NCI-H2196 (cell line): ENCODE measurements around the gene FUCA2.
"Not testable (repeated sequence)": the region's sequence is repeated elsewhere in the genome, so short reads cannot be mapped to it uniquely, and the experiment has no call there.

ENCODE experiments used
- DNase-seq: peaks from one replicate; lab custom pipeline; 2025; ENCODE audit not compliant: unreplicated experiment; lab: John Stamatoyannopoulos, UW

Gene FUCA2

GRCh38 chr6:143536461-143536865 lies 24.9 kb upstream of the FUCA2 start:
- peak; percentile 11 for DNase-seq

GRCh38 chr6:143535189-143535614 lies 23.7 kb upstream of the FUCA2 start:
- DNase-seq: no peak

GRCh38 chr6:143531720-143532499 lies 20.4 kb upstream of the FUCA2 start:
- DNase-seq: no peak

DNA sequence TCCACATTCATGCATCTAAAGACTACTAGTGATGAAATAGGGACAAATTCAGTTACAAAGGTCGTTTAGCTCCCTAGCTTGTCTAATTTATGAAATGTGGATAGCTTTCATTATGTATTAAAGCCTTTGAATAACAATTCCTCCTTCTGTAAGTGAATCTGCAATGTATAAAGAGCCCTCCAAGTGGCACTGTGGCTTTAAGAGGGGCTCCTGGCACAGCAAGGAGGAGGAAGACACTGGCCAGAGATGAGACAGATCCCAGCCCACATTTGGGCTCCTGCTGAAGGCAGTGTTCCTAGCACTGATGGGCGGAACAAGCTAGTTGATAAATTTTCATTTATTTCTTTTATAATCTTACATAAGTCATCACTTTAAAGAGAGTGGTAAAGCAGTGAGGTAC lies 17.6 kb upstream of the FUCA2 start:
- DNase-seq: no peak

GRCh38 chr6:143528164-143528811 lies 16.8 kb upstream of the FUCA2 start:
- DNase-seq: no peak

DNA sequence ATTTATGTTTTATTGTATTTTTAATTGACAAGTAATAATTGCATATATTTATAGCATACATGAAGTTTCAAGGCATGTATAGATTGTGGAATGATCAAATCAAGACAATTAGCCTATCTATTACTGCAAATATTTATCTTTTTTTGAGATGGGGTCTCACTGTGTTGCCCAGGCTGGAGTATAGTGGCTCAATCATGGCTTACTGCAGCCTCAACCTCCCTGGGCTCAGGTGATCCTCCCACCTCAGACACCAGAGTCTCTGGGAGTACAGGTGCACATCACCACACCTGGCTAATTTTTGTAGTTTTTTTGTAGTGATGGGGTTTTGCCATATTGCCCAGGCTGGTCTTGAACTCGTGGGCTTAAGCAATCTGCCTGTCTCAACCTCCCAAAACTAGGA lies 16.2 kb upstream of the FUCA2 start:
- DNase-seq: no peak

DNA sequence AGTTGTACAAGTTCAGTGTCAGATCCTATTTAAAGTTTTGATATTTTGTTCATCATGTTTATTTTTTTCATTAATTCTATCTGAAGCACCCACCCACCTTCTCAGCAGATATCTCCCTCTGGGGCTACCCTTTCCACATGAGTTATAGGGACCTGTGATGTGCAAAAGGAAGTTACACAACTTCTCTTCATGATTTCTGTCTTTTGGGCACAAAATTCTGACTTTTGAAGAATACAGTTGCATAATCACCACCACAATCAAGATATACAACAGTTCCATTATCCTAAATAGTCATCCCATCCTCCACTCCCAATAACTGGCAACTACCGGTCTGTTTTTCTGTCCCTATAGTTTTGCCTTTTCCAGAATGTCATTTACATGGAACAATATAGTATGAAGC lies 13.8 kb upstream of the FUCA2 start:
- DNase-seq: no peak

GRCh38 chr6:143522039-143522600 lies 10.6 kb upstream of the FUCA2 start:
- no peak for DNase-seq

GRCh38 chr6:143517447-143517773 lies 5.9 kb upstream of the FUCA2 start:
- DNase-seq: no peak

DNA sequence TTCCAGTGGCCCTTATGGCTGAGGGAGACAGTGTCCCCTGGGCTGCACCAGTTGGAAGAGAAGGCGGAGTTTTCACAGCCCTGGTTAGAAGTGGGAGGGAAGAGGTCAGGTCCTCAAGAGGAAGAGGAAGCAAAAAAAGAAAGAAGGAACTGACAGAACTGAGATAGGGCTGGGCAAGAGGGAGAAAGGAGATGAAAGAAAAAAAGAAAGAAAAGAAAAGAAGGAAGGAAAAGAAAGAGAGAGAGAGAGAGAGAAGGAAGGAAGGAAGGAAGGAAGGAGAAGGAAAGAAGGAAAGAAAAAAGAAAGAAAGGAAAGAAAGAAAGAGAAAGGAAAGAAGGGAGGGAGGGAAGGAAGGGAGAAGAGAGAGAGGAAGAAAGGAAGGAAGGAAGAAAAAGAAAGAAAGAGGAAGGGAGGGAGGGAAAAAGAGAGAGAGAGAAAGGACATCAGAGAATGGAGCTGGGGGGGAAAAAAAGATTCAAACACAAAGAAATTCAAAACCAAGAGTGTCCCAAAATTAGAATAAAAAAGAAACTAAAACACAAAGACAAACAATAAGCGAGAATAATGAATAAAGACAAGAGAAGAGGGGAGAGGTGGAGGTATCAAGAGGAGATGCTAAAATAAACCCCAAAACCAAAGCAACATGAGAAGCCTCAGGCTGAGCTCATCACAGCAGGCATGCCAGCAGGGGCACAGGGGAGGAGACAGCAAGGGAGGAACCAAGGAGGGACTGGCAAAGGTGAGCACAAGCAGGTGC lies 5.3 kb upstream of the FUCA2 start:
- peak; percentile 5 for DNase-seq

DNA sequence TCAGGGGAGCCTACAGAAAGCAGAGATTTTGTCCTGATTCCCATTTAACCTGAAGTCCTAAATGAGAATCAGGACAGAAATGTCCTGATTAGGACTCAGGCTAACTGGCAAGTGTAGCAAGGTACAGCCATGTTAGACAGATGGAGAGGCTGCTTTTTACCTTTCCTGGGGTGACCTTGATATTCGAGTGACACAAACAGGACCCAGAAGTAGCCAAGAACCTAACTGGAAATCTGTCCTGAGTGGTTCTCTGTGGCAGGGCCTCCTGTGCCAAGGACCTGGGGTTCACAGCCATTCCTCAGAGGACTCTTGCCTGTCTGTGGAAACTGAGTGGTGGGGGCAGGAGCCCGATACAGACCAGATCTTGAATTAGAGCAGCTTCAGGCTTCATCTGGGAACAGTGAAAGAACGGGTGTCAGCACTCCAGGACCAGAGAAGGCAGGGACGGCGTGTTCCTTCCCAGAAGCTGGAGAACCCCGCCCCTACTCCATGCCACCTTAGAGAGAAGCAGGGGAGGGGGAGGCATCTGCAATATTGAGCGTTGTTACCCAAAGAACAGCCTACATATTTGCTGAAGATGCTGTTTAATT lies 4.3 kb upstream of the FUCA2 start:
- no peak for DNase-seq

- peak; percentile 62 for DNase-seq
Observed at GRCh38 chr6:143515061-143515760, 3.7 kb upstream of the FUCA2 start.

DNA sequence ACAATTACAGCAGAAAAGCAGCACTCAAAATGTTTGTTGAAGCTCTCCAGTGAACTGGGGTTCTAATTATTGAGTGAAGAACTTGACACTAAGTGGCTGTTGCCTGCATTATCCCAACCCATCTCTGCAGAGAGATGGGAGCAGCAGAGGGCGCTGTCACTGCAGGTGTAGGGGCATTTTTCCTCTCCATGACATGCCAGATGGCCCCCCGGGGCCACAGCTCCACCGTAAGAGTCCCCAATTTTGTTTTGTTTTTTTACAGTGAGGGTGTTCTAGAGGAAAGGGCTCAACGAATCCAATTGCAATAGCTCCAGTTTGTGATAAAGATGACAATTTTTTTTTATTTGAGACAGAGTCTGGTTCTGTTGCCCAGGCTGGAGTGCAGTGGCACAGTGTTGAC lies 1.9 kb upstream of the FUCA2 start:
- peak; percentile 35 for DNase-seq

GRCh38 chr6:143510326-143510725 lies 1.2 kb downstream of the FUCA2 start:
- not testable (repeated sequence) for DNase-seq

DNA sequence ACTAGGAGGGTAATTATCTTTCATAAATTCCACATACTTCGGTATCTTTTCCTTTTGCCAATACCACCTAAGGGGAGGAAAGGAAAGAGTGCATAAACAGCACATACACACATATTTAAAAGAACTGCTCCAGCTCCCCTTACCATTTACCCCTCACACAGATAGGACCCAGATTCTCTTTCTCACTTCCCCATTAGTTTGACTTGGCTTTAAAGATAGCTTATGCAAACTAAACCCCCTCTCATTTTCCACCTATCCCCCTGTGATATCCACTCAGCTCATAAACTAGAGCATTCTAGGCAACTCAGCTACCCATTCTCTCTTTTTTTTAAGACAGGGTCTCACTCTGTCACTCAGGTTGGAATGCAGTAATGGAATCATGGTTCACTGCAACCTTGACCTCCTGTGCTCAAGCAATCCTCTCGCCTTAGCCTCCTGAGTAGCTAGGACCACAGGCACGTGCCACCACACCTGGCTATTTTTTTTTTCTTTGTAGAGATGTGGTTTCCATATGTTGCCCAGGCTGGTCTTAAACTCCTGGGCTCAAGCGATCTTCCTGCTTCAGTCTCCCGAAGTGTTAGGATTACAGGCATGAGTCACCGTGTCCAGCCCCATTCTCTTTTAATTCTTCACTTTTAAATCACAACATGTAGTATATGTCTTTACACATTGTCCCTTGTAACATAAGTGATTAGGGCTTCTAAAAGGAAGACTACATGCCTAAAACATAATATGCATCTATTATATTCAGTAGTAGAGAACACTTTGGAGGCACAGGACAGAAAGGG lies 4.0 kb downstream of the FUCA2 start:
- no peak for DNase-seq

- no peak for DNase-seq
Observed at GRCh38 chr6:143506620-143507019, 4.9 kb downstream of the FUCA2 start.

- no peak for DNase-seq
Observed at GRCh38 chr6:143506199-143506598, 5.3 kb downstream of the FUCA2 start.

- no peak for DNase-seq
Observed at GRCh38 chr6:143505537-143505936, 6.0 kb downstream of the FUCA2 start.

DNA sequence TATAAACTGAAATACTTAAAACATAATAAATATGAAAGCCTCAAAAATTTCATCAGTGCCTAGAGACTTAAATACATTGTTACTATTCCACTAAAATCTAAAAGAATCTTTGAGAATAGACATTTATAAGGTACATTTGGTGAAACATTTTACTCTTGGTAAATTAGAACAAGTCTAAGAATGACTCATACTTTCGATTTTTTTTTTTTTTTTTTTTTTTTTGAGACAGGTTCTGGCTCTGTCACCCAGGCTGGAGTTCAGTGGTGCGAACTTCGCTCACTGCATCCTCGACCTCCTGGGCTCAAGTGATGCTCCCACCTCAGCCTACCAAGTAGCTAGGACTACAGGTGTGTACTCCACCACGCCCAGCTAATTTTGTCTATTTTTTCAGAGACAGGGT lies 6.4 kb downstream of the FUCA2 start:
- DNase-seq: no peak

GRCh38 chr6:143504369-143504768 lies 7.2 kb downstream of the FUCA2 start:
- no peak for DNase-seq
